ENCODE results near the gene WDR70.
"Not testable (repeated sequence)": the region's sequence is repeated elsewhere in the genome, so short reads cannot be mapped to it uniquely, and the experiment has no call there.

The WDR70 gene

DNA sequence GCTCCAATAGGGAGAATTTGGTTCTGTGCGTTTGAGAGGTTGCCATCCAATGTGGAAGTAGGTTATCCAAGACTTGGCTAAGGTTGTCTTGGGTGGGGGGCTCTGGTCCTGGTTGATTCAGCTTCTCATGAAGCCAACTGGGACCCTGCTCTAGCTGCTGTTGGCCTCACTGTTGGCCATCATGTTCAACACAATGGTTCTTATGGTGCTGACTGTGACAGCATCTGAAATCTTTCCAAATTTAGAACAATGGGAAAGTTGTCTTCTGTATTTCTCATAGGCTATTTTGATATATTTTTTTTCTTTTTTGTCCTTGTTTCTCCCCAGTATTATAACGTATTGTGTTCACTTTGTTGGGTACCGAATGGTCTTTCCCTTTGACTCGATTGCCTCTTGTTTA lies 388.8 kb downstream of the WDR70 start:
- no peak for DNase-seq (ENCODE audit: low read depth)

DNA sequence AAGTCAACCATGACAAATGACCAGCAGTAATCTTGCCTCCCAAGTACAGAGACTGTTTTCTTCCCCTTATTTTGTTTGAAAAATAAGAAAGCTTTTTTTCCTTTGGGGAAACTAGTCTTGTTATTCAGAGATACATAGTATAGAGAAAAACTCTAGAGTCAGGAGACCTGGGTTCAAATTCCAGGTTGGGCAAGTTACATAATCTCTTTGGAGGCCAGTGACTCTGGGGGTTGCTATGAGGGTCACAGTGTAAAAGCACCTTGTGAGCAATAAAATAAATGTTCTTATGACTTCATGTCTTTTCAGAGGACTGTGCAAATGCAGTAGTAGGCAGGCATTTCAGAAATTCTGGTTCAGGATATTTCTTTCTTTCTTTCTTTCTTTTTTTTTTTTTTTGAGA lies 389.3 kb downstream of the WDR70 start:
- DNase-seq (ENCODE audit: low read depth) = no peak

DNA sequence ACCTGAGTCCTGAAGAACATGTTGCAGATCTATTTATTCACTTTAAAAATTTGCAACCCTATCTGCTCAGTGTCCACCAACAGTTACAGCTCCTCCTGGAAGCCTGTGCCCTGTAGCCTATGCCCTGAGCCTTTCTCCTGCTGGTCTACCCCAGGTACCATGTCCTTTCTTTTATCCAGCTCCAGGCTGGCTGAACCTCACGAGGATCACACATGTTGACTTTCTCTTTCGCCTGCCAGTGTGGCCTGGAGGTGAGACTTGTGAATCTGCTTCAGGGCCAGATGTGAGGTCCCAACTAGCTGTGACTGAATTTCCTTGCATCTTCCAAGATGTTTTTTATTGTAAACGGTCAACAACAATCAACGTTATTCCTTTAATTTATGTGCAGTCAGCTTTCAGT lies 390.0 kb downstream of the WDR70 start:
- no peak for DNase-seq (ENCODE audit: low read depth)

DNA sequence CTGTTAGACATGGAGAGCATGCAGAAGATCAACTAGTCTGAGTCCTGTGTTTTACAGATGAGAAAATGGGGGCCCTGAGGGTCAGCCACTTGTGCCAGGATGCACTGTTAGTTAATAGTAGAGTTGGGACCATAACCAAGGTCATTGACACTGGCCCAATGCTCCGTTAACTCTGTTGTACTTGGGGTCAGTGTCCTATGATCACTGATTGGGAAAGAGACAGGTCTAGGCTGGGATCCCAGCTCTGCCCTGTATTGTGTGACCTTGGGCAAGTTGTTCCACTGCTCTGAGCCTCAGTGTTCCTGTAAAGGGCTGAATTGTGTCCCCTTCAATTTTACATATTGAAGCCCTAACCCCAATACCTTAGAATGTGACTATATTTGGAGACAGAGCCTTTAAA lies 390.7 kb downstream of the WDR70 start:
- DNase-seq (ENCODE audit: low read depth) = no peak

DNA sequence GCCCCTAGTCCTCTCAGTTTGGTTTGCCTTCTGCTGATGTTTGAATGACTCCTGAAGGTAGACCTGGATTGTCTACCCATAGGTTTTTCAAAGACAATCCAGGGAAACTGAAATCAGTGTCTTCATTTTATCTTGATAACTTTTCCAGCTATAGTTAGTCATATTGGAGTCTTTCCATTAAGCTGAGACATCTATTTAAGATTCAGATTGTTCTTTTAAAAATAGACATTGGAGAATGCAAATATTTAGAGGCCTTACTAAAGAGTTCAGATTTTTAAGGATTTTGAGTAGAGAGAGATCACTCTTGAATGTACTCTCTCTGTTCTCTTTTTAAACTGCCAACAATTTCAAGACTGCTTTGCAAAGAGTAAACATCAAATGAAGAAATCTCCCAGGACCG lies 391.7 kb downstream of the WDR70 start:
- DNase-seq (ENCODE audit: low read depth) = peak; percentile 24

DNA sequence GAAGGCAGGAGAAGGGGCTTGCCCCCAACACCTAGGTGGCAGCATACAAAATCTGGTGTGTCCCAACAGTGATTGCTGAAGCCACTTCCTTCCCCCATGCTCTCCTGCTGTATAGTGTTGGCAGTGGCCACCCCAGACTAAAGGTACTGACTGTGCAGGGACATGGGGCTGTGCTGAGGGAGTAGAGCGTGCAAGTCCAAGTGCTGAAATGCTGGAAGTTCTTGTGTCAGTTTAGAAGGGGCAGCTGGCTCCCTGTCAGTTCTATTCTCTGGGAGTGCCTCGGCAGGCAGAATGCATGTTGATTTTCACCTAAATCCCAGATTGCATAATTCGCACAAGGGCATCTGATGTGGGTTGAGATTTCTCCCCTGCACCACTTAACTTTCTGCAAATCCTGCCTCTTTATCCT lies 392.1 kb downstream of the WDR70 start:
- DNase-seq (ENCODE audit: low read depth) = peak; percentile 2

DNA sequence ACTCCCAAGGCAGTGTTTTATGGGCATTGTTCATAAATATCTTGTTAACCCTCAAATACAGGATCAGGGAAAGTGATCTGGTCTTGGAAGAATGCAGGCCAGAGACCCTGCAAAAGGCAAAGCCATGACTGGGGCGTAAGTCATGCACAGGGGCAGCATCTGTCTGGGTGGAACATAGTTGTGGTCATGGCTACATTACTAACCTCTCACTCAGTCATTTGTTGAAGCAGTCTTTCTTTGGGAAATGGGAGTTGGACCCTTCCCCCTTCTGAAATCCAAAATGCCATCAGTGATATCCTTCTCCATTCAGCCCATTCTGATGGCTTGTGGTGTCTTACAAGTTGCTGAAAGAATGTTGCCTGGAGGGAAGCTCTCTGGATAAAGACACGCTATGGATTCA lies 392.6 kb downstream of the WDR70 start:
- DNase-seq (ENCODE audit: low read depth) = peak; percentile 57

DNA sequence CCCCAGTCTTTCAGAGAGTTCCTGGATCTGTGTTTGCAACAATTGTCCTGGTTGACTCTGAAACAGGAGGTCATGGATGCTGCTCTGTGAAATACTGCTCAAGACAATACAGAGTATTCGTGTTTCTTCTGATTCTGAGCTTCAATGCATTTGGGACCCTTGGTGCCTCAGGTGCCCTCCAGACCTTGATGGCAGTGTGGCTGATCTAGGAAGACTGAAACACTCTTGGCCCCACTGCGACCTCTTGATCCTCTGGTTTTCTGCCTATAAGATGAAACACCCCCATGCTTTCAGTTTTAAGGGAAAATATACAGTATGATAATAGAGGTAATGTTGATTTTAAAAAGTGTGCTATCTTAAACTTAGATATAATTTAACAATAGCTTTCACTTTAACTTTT lies 393.1 kb downstream of the WDR70 start:
- no peak for DNase-seq (ENCODE audit: low read depth)

DNA sequence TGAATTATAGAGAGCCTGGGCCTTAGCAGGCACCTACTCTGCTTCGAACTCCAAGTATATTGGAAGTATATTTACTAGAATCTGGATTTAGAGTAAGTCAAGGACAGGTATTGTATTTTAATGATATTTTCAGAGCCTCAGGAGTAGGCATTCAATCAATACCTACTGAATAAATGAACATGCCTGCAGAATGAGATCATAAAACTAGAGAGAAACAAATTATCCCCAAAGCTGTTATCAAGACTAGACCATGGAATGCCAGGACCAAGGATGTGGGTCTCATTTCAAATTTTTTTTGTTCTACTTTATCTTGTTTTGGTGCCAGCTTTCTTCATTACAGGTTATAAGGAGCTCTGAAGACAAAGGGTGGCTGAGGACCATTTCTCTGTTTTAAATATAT lies 394.7 kb downstream of the WDR70 start:
- DNase-seq (ENCODE audit: low read depth) = no peak

DNA sequence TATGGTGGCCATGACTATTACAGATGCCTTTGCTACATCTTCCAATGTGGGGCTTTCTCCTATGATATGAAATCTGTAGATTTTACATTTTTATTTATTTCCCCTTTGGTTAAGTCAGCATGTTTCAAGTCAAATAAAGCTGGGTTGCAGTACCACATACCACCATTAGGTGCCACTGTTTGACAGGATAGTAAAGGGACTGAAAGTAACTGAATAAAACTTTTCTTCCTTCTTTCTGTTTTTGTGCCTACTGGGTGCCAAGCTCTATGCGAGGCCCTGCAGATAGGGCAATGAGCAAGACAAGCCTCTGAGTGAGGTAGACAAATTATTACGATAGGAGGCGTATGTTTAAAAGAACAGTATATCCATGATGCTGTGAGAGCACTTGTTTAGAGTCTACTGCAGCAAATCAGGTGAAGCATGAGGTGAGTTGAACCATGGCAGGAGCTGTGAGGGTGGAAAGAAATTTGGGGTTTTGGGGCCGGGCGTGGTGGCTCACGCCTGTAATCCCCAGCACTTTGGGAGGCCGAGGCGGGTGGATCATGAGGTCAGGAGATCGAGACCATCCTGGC lies 395.9 kb downstream of the WDR70 start:
- no peak for DNase-seq (ENCODE audit: low read depth)

DNA sequence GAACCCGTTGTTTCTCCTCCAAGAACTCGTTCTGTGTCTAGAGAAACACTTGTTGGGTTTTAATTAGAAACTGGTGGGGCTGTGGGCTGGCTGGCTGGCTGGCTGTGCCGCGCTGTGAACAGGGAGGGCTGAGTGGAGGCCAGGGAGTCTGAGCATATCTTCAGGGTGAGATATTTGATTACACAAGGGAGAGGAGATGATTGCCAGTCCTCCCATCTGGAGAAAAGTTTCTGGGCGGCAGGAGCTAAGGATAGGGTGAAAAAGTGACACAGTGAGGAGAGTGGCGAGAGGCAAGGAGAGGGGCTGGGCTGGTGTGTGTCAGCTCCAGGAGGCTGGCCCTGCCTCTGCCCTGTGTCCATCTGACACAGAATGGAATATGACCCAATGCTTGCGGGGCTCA lies 397.7 kb downstream of the WDR70 start:
- DNase-seq (ENCODE audit: low read depth) = peak; percentile 80

DNA sequence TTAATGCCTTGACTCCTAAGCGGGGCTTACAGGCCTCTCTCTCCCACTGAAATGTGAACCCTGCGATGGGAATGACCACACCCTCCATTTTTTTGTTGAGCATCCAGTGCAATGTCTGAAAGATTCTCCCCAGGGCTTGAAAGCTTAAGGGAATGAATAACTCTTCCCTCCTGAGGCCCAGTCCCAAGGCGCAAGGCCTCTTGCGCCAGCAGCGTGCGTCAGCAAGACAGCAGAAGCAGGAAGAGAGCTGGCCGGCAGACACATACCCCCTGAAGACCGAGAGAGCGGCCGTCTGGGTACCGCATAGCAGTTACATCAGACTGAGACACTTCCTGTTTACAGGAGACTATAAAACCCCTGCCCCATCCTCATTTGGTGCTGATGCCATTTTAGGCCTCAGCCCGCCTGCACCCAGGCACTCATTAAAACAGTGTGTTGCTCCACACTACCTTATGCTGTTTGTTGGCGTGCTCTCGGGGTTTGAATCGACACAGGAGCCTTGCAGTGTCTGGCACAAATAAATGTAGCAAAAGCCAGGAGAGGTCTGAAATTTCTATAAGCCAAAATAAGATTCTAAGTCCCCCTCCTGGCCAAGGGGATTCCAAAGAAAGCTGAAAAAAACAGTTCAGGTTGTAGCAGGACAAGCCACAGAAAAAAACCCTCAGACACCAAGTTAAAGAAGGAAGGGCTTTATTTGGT lies 398.5 kb downstream of the WDR70 start:
- no peak for DNase-seq (ENCODE audit: low read depth)

DNA sequence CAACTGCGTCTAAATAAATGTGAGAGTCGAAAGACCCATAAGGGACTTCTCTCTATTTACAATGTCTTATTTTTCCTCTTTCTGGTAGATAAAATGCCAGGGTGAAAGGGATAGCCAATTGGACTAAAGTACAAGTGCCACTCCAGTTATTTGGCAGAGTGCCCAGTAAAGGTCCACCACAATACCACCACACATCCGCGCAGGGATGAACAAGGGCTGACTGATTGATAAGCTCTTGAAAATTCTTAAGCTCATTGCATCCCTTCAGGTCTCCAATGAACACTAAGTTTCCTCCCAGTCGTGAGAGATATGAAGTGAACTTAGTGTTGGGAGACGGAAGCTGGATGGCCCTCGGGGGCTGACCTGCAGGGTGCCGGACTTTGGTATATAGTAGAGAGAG lies 402.3 kb downstream of the WDR70 start:
- DNase-seq (ENCODE audit: low read depth) = not testable (repeated sequence)

DNA sequence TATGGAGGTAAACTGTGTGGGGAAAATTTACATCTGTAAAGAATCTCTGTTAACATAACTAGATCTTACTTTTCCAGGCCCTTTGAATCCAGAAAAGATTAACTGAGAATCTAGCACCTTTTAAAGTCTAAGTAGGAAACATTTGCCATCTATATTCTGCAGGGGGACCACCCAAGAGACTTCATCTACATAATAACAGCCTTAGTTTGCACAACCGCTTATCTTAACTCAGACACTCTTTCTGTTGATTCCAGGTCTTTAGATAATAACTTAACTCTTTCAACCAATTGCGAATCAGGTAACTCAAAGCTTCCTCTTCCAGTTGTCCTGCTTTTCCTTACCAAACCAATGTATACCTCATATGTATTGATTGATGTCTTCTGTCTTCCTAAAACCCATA lies 407.3 kb downstream of the WDR70 start:
- DNase-seq (ENCODE audit: low read depth) = no peak

DNA sequence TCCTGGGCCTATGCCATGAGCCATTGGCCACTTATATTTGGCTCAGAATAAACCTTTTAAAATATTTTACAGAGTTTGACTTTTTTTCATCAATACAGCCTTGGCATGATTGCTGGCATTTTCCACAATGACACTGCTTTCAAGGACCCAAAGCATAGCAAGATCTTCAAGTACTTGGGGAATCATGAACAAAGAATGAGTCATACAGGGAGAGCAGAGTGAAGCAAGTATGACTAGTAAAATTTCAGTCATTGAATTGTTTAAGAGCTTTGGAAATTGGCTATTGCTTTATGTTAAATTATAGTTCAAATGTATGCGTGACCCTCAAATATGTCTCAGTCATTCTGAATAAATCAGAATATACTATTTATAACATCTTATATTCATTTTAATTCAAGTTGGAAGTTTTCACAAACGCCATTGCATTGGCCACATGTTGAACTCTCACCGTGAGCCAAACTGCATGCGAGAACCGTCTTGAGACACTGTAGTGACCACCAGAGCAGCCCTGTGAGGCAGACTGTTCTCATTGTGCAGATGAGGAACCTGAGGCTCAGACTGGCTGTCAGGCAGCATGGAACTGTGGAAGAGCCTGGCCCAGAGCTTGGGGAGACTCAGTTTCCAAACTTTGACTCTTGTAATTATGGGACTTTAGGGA lies 407.9 kb downstream of the WDR70 start:
- DNase-seq (ENCODE audit: low read depth) = peak; percentile 68

DNA sequence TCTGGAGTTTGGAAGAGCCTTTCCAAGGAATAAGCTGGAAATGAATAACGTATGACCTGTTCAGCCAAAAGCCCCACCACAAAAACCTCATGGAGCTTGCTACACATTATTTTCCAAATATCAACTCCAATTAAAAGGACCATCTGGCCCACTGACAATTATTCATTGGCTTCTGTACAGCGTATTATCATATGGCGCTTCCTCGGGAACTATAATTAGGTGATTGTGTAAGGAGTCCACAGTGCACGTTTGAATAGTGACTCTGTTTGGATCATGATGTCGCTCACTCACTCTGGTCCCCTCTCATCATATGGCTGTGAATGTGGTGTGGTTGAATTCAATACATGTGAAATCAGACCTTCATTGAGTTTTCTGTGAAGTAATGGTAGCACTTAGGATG lies 408.6 kb downstream of the WDR70 start:
- DNase-seq (ENCODE audit: low read depth) = no peak

DNA sequence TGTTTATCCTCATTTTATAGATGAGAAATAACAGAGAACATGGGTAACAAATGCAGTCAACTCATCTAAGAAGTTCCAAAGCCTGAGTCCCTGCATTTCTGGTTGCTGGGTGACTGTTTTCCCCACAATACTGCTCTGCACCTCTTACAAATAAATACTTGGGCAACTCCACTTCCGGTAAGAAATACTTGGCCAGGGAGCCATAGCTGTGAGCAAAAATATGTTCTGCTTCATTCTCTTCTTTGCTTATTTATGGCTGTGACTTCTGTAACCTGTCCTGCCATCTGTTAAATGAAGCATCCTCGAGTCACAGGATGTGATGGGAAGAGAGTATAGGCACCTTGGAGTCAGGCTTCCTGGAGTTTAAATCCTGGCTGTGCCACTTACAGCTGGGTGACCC lies 410.9 kb downstream of the WDR70 start:
- DNase-seq (ENCODE audit: low read depth) = peak; percentile 63

DNA sequence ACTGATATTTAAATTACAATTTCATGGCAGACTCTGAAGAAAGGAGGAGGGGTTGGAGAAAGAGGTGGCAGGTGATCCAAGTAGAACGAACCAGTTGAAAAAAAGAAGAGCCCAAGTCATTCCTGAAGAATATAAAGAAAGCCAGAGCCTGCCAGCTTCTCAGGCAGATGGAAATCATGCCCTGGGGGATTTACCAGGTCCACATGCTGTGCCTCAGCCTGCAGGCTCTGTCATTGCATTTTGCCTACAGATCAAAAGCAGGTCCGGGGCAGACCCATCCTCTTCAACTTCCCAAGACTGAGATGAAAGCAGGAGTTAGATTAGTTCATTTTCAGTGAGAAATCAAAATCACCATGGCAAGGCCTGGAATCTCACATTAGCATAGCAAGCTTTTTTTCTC lies 412.2 kb downstream of the WDR70 start:
- DNase-seq (ENCODE audit: low read depth) = no peak

DNA sequence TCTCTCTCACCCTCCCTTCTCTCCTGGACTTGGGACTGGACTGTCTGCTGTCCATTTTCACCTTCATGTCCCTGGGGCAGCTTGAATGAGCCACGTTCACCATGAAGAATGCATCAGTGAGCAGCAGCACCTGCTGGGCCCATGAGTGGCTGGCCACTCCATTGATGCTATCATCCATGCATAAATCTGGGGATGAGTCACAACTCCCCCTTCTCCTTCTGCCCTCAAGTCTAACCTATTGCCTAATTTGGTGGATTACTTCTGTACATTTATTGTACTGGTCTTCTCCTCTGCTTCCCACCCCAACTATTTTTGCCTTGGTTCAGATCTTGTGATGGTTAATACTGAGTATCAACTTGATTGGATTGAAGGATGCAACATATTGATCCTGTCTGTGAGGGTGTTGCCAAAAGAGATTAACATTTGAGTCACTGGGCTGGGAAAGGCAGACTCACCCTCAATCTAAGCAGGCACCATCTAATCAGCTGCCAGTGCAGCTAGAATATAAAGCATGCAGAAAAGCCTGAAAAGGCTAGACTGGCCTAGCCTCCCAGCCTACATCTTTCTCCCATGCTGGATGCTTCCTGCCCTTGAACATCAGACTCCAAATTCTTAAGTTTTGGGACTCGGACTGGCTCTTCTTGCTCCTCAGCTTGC lies 414.0 kb downstream of the WDR70 start:
- peak; percentile 8 for DNase-seq (ENCODE audit: low read depth)

DNA sequence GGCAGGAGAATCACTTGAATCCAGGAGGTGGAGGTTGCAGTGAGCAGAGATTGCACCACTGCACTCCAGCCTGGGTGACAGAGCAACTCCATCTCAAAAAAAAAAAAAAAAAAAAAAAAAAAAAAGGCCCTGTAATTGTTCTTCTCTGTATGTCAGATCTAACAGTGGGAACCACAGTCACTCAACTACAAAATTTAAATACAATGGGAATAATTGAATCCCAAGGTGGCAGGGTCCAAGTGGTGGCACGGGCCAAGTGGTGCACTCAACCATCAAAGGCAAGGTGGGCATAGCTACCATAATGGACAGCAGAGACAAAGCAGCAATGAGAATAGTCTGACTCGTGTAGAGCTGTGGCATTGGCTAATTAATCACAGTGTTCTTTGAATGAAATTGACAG lies 416.2 kb downstream of the WDR70 start:
- DNase-seq (ENCODE audit: low read depth) = not testable (repeated sequence)

DNA sequence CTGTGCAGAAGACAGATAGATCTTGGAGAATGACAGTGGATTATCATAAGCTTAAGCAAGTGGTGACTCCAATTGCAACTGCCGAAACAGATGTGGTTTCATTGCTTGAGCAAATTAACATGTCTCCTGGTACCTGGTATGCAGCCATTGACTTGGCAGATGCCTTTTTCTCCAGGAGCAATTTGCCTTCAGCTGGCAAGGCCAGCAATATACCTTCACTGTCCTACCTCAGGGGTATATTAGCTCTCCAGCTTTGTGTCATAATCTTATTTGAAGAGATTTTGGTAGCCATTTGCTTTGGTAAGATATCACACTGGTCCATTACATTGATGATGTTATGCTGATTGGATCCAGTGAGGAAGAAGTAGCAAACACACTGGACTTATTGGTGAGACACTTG lies 417.3 kb downstream of the WDR70 start:
- DNase-seq (ENCODE audit: low read depth) = not testable (repeated sequence)

DNA sequence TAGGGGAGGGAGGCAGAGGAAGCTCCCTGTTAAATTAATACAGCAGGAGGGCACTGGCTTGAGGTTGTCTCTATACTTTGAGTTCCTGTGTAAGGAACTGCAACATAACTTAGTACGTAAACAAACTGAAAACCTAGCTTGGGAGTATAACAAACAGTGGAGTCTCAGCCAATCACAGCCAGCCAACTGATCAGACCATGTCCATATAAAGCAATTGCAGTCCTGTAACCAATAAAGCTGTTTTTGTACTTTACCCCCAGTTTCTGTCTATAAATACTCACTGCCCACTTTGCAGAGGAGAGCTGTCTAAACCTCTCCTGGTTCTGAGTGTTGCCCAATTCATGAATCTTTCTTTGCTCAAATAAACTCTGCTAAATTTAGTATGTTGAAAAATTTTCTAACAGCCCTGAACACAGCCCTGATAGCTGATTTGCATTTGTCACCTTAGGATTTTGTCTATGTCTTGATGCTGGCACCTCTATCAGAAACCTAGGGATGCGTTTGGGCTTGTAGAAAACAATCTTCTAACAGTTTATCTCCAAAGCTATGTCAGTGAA lies 420.8 kb downstream of the WDR70 start:
- no peak for DNase-seq (ENCODE audit: low read depth)

DNA sequence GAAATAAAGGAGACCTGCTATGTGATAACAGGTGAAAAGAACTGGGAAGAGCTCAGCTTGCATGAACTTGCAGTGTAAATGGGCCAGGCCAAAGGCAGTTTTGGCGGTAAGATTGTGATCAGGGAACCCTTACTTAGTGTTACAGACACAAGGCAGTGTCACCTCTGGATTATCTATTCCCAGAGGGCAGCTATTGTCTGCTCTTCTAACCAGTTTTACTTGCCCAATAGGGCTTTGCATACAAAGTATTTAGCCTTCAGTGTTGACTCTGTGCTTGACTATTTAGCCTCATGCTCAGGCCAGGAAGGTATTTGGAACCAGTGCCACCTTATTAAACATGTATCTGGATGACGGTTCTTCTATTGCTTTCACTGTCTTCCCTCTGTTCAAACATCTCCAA lies 422.4 kb downstream of the WDR70 start:
- no peak for DNase-seq (ENCODE audit: low read depth)
